Measurements from ENCODE around the gene TIAM2.
"Not testable (repeated sequence)": the region's sequence is repeated elsewhere in the genome, so short reads cannot be mapped to it uniquely, and the experiment has no call there.

TIAM2 gene

GRCh38 chr6:155212106-155212505, 217.0 kb downstream of the TIAM2 start:
- no peak for DNase-seq

- DNase-seq = no peak
Observed at GRCh38 chr6:155212616-155213380, 217.7 kb downstream of the TIAM2 start.

DNA sequence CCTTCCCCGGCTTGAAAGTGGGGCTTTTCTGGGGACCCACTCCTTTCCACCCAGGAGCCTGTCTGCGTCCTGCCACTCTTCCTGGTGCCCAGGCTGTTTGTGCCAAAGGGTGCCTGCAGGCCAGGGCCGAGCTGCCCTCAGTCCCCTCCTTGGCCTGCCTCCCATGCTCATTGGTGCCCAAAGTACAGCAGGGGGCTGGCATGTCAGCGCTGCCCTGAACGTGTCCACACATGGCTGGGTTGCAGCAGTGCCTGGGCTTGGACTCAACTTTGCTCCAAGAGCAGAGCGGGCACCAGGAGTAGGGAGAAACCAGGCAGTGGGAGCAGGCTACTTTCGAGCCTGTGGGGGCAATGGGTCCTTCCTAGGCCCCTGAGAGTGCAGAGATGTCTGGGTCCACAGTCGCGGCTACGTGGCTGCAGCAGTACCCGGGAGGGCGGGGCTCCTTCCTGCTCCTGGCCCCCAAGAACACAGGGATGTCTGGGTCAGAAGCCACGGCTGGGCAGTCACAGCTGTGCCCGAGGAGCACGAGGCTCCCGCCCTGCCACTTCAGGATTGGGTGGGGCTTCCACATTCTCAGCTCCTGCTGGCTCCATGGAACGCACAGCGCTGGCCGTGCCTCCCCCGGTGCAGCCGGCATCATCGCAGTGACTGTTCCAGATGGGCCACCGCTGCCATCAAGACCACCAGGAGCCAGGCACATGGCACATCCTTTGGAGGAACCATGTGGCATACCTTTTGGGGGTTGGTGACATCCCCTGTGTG, 218.7 kb downstream of the TIAM2 start:
- no peak for DNase-seq

DNA sequence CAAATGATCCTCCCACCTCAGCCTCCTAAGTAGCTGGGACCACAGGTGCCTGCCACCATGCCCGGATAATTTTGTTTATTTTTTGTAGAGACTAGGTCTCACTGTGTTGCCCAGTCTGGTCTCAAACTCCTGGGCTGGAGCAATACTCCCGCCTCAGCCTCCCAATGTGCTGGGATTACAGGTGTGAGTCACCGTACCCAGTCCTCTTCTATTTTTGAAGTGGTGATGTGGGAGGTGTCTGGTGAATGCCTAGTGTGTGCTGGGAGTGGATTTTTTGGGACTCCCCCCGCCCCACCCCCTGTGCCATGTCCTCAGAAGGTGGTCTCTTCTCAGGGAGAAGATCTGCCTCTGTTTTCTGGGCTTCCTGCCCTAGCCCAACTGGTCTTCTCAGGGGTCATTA, 220.8 kb downstream of the TIAM2 start:
- DNase-seq = no peak

DNA sequence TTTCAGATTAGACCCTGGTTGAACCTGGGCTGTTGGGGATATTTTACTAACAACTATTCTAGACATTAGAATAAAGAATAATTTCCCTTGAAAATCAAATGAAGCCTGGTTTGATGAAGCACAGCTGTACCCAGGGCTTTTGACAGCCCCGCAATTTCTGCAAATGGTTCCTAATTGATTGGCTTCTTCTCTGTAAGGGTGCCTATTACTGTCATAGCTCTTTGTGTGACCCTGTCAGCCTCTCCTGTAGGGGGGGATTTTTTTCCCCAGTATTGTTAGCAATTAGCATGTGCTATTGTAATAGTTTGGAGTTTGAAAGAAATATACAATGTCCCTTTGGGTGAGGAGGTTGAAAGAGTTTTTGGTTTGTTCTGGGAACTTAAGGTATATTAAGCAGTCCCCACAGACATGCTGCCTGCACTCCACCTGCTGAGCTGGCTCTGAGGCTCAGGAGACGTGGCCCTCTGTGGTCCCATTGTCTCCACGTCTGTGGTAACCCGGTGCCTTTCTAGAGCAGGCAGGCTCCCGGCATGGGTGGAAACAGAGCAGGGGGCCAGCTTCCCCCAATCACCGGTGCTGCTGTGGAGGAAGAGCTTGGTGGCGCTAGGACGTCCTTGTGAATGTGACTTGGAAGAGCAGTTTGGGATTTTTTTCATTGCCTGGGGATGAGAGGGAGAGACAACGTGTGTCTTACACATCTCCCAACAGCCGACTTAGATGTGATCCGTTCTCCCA, 221.4 kb downstream of the TIAM2 start:
- DNase-seq = no peak

GRCh38 chr6:155218711-155219110, 223.6 kb downstream of the TIAM2 start:
- not testable (repeated sequence) for DNase-seq

- no peak for DNase-seq
Observed at GRCh38 chr6:155219299-155219698, 224.2 kb downstream of the TIAM2 start.

DNA sequence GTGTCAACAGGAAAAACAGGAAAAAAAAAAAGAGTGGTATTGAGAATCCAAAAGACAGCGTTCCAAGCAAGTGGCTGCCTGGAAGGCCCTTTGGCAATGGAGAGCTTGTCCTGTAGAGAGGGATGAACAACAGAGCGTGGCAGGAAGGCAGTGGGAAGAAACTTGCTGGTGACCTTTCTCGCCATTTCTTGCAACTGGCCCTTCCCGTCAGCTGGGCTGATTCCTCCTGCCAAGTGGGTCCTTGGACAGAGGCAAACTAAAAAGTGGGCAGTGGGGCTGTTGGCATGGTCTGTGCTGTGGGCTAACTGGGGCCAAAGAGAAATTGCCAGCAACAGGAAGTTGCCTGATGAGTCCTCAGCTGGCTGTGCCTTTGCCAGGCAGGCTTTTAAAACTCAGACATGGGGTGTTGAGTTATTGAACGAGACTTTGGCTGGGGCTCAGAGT, 224.8 kb downstream of the TIAM2 start:
- no peak for DNase-seq

GRCh38 chr6:155221086-155221485, 226.0 kb downstream of the TIAM2 start:
- DNase-seq = peak; percentile 83

DNA sequence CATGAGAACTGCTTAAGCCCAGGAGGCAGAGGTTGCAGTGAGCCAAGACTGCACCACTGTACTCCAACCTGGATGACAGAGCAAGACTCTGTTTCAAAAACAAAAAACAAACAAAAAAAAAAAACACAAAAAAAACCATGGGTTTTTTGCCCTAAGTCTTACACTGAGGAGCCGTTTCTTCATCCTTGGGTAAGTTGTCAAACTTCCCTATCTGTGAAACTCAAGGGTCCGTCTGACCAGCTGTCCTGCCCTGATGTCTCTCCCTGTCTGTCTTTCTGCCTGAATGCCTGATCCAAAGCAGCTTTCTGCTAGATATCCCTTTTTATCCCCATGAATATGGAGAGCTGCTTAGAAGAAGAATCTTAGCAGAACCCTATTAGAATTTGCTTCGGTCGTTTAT, 227.4 kb downstream of the TIAM2 start:
- DNase-seq = peak; percentile 73

GRCh38 chr6:155223646-155224451, 228.7 kb downstream of the TIAM2 start:
- peak; percentile 92 for DNase-seq

GRCh38 chr6:155224618-155225017, 229.5 kb downstream of the TIAM2 start:
- DNase-seq = peak; percentile 17

- no peak for DNase-seq
Observed at GRCh38 chr6:155227046-155227445, 231.9 kb downstream of the TIAM2 start.

- DNase-seq = no peak
Observed at GRCh38 chr6:155228546-155229166, 233.5 kb downstream of the TIAM2 start.

GRCh38 chr6:155230975-155231374, 235.9 kb downstream of the TIAM2 start:
- not testable (repeated sequence) for DNase-seq

DNA sequence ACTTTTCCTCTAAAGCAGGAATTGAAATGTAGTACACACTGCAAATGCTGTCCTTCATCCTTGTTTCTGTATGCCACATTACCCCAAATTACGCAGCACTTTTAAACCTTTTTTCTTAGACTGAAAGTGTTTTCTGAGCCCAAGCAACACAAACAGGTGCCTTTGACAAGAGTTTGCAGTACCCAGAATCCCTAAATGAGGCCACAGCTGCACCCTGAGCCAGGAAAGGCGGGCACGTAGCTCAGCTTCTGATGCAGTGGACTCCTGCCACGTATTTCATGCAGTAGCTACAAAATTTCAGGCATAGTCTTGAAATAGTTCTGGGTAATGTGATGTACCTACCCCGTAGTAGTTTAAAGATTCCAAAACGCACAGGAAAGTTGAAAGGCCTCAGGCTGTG, 237.7 kb downstream of the TIAM2 start:
- DNase-seq = no peak

- DNase-seq = no peak
Observed at GRCh38 chr6:155234167-155234566, 239.1 kb downstream of the TIAM2 start.

DNA sequence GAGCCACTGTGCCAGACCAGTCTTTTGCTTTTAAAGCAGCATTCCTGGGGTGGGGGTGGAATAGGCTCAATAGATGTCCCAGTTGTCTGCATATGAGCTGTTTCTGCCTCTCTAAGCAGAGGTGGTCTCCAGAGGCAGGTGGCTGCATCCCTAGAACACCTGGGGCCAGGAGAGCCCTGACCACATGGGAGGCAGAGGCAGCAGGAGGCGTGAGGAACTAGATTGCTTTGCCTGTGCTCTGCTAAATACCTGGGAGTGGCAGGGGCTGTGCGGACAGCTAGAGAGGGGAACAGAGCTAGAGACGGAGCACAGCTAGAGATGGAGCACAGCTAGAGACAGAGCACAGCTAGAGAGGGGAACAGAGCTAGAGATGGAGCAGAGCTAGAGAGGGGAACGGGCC, 239.6 kb downstream of the TIAM2 start:
- no peak for DNase-seq

DNA sequence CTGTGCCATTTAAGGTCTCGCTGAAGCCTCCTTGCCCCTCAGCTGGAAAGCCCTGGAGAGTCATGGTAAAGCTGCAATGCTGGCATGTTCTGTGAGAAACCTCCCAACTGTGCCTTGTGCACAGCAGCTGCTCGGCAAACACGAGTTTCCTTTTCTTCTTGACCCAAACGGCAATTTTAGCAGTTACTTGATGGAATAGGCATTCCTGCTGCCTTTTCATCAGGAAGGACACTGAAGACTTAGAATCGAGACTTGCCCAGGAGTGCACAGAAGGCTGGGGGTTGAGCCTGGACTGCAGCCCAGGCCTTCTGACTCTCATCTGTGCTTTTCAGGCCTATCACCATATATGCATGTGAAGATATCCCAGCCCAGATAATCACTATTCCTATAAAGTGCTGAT, 240.0 kb downstream of the TIAM2 start:
- no peak for DNase-seq

DNA sequence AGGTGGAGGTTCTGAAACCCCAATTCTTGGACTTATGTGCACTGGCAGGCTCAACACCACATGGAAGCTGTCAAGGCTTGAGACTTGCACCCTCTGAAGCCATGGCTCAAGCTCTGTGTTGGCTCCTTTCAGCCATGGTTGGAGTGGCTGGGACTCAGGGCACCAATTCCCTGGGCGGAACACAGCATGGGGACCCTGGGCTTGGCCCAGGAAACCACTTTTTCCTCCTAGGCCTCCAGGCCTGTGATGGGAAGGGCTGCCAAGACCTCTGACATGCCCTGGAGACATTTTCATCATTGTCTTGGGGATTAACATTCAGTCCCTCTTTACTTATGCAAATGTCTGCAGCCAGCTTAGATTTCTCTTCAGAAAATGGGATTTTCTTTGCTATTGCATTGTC, 242.5 kb downstream of the TIAM2 start:
- no peak for DNase-seq

- DNase-seq = no peak
Observed at GRCh38 chr6:155240905-155241600, 245.9 kb downstream of the TIAM2 start.

GRCh38 chr6:155241966-155242365, 246.9 kb downstream of the TIAM2 start:
- DNase-seq = no peak

Data from inflammatory macrophage treated with lipopolysaccharide for 4 hours (primary cell).